AG09309 (cell line): ENCODE data around the gene ATRAID.

Experiments used
- DNase-seq: peaks from one replicate; pipeline ENCODE4 v3.0.0-alpha.2; 2010; ENCODE audit warnings: low read depth
- H3K4me3 ChIP-seq: 2 replicates; pipeline ENCODE4 v1.5.1; 2011; ENCODE audit warnings: mild to moderate bottlenecking, low read depth, low read length, moderate library complexity; ENCODE audit not compliant: control insufficient read depth
- CTCF ChIP-seq: IDR thresholded peaks from 2 replicates; pipeline ENCODE4 v1.5.1; 2011; ENCODE audit warnings: mild to moderate bottlenecking, low read depth, low read length, inconsistent platforms; ENCODE audit not compliant: insufficient read depth, control insufficient read depth; ENCODE audit errors: missing control alignments

Gene ATRAID

DNA sequence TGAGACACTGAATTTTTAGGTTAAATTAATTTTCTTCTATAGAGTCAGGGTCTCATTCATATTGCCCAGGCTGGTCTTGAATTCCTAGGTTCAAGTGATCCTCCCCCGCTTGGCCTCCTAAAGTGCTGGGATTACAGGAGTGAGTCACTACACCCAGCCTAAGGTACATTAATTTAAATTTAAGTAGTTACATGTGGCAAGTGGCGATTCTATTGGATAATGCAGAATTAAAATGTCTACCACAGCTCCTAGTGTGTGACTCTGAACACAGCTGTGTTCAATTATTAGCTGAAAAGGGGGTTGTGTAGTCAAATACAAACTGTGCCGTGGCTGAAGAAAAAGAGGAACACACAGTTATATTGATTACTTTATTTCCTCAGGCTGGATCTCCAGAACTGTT, 3.1 kb downstream of the ATRAID start:
- no peak overlapping the region for H3K4me3 ChIP-seq
- TF ChIP-seq CTCF, result no peak
- DNase-seq, result peak; percentile 33

GRCh38 chr2:27216416-27217137, 4.7 kb downstream of the ATRAID start:
- DNase-seq, result no peak
- H3K4me3 ChIP-seq, result peak overlapping the region; percentile 88
- TF ChIP-seq CTCF, result no peak

GRCh38 chr2:27217173-27218121, 5.6 kb downstream of the ATRAID start, which contains the start of gene CAD:
Gene CAD (plus strand): TSS chr2:27217369. CDS start chr2:27217552, 183 bp downstream.
- DNase-seq, result no peak
- TF ChIP-seq CTCF, result no peak

DNA sequence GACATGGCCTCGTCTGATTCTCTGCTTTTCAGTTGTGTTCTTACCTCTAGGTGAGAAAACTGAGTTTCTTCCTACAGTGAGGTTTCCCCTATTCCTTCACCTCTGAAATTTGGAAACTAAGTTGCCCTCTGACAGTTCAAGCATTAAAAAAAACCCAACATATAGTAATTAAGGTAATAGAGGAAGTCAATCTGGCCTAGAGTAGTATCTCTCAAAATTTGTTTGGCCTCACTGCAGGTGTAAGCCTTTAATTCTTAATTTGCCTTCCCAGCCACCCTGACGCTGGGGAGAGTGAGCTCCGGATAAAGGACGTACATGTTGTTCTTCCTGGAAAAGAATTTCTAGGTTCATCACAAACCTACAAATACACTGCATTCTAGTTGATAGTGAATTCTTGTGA, 6.8 kb downstream of the ATRAID start:
- TF ChIP-seq CTCF, result no peak
- DNase-seq, result no peak
- no peak overlapping the region for H3K4me3 ChIP-seq

More at GRCh38 chr2:27217173-27218121, 5.6 kb downstream of the ATRAID start, which contains the start of gene CAD:
- H3K4me3 ChIP-seq, result peak within 1 kb of the TSS; percentile 88

GRCh38 chr2:27219091-27219490, 7.2 kb downstream of the ATRAID start:
- TF ChIP-seq CTCF, result no peak
- H3K4me3 ChIP-seq, result no peak overlapping the region
- no peak for DNase-seq

GRCh38 chr2:27220091-27220490, 8.2 kb downstream of the ATRAID start:
- TF ChIP-seq CTCF, result no peak
- H3K4me3 ChIP-seq, result no peak overlapping the region
- DNase-seq, result no peak
